Cardiac muscle cell (in vitro differentiated cells and primary cell): ENCODE data around the gene UBE2D1. TPM values are rescaled to one million over a fixed set of nuclear protein-coding genes. Genes with fewer than 3 reads are reported as not detected.
A peak's percentile ranks its signal among the peaks of the same experiment; 100 is the strongest.

Experiments used
- DNase-seq, 2 donors: peaks; one replicate each; pipeline versions ENCODE4 v3.0.0 to v3.0.0-alpha.2; 2010 to 2017; ENCODE audit warnings: low read depth in 1 of 2, low spot score in 1 of 2
- H3K27ac ChIP-seq: fragments of 200-600 bp; sonication (generic); 2 replicates; pipeline ENCODE4 v1.5.1; 2016
- H3K27me3 ChIP-seq: fragments of 200-600 bp; sonication (generic); 2 replicates; pipeline ENCODE4 v1.6.0; 2016; ENCODE audit warnings: control low read depth
- H3K36me3 ChIP-seq: fragments of 200-600 bp; sonication (generic); 2 replicates; pipeline ENCODE4 v1.5.1; 2016; ENCODE audit warnings: control low read depth
- H3K4me1 ChIP-seq: fragments of 200-600 bp; sonication (generic); 2 replicates; pipeline ENCODE4 v1.8.1; 2017; ENCODE audit warnings: low read depth, mild to moderate bottlenecking, mixed run types
- H3K4me3 ChIP-seq: fragments of 200-600 bp; sonication (generic); 2 replicates; pipeline ENCODE4 v1.5.1; 2016; ENCODE audit warnings: mild to moderate bottlenecking
- H3K9me3 ChIP-seq: fragments of 200-600 bp; sonication (generic); 2 replicates; pipeline ENCODE4 v1.5.1; 2017; ENCODE audit warnings: low read depth, mild to moderate bottlenecking, control low read depth
- polyA plus RNA-seq: library from polyadenylated mRNA; unstranded; fragments of >200 nt; fragmentation: Nextera tagmentation; extraction: Ambion mirVana; gene quantifications from 2 replicates; pipeline ENCODE4 v1.2.1, GENCODE V29; 2016
- total RNA-seq: library from RNA; depleted of rRNA; stranded (reverse); fragments of >200 nt; gene quantifications from 2 replicates; pipeline ENCODE4 v1.2.3, GENCODE V29; 2016
- TF ChIP-seq, protein P1 (sequence below): IDR thresholded peaks from 2 replicates; pipeline ENCODE4 v1.5.1; 2012; ENCODE audit warnings: low read depth, mild to moderate bottlenecking, low read length

Gene UBE2D1
- total and polyA plus RNA-seq, 2 experiments from 2014 or later: 12.6 to 27.4 TPM

DNA sequence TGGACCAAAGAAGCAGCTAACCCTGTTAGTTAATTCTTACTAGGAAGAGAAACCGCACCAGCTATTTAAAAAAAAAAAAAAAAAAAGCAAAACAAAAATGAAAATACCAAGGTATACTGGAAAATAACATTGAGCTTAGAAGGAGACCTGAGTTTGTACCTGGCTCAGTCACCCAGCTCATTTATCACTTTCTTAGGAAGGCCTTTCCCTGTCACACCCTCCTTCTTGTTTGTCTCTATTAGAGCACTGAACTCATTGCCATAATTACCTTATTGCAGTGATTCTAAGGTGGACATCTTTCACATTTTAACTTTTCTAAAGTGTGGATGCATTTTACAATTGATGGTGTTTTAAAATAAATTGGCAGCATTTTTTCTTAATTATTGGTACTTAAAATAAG lies 24.1 kb downstream of the UBE2D1 start:
- TF ChIP-seq, protein P1, sequence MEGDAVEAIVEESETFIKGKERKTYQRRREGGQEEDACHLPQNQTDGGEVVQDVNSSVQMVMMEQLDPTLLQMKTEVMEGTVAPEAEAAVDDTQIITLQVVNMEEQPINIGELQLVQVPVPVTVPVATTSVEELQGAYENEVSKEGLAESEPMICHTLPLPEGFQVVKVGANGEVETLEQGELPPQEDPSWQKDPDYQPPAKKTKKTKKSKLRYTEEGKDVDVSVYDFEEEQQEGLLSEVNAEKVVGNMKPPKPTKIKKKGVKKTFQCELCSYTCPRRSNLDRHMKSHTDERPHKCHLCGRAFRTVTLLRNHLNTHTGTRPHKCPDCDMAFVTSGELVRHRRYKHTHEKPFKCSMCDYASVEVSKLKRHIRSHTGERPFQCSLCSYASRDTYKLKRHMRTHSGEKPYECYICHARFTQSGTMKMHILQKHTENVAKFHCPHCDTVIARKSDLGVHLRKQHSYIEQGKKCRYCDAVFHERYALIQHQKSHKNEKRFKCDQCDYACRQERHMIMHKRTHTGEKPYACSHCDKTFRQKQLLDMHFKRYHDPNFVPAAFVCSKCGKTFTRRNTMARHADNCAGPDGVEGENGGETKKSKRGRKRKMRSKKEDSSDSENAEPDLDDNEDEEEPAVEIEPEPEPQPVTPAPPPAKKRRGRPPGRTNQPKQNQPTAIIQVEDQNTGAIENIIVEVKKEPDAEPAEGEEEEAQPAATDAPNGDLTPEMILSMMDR: no peak
- no peaks in the 10 kb centered on the region for H3K4me1 ChIP-seq
- no peak overlapping the region for H3K27ac ChIP-seq
- H3K4me3 ChIP-seq: no peak overlapping the region
- peaks cover 2% of the 10 kb centered on the region for H3K36me3 ChIP-seq
- no peaks in the 10 kb centered on the region for H3K27me3 ChIP-seq
- no peaks in the 10 kb centered on the region for H3K9me3 ChIP-seq
- DNase-seq: no peak

- DNase-seq: no peak
- no peak overlapping the region for H3K27ac ChIP-seq
- H3K27me3 ChIP-seq: no peaks in the 10 kb centered on the region
- H3K9me3 ChIP-seq: no peaks in the 10 kb centered on the region
- TF ChIP-seq, protein P1: no peak
- H3K4me3 ChIP-seq: no peak overlapping the region
- H3K4me1 ChIP-seq: no peaks in the 10 kb centered on the region
- peaks cover 2% of the 10 kb centered on the region for H3K36me3 ChIP-seq
Observed at GRCh38 chr10:58359541-58359940, 24.7 kb downstream of the UBE2D1 start.

DNA sequence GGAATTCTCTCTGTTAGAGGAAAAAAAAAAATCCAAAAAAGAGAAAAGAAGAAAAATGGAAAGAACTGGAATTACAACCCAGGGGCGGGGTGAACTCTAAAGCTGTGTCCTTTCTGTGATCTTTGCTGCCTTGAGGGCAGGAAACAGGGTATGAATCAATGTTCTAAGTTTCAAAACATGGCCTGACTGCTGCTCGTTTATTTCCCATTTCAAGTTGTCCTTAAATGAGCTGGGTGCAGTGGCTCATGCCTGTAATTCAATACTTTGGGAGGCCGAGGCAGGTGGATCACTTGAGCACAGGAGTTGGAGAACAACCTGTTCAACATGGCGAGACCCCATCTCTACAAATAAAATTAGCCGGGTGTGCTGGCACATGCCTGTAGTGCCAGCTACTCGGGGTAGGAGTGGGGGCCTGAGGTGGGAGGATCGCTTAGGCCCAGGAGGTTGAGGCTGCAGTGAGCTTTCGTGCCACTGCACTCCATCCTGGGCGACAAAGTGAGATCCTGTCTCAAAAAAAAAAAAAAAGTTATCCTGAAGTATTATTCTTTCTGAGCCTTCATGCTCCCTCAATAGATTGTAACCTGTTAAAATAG lies 25.7 kb downstream of the UBE2D1 start:
- H3K36me3 ChIP-seq: peaks cover 2% of the 10 kb centered on the region
- H3K4me3 ChIP-seq: no peak overlapping the region
- no peak overlapping the region for H3K27ac ChIP-seq
- DNase-seq: no peak
- no peaks in the 10 kb centered on the region for H3K27me3 ChIP-seq
- TF ChIP-seq, protein P1: no peak
- no peaks in the 10 kb centered on the region for H3K9me3 ChIP-seq
- no peaks in the 10 kb centered on the region for H3K4me1 ChIP-seq

DNA sequence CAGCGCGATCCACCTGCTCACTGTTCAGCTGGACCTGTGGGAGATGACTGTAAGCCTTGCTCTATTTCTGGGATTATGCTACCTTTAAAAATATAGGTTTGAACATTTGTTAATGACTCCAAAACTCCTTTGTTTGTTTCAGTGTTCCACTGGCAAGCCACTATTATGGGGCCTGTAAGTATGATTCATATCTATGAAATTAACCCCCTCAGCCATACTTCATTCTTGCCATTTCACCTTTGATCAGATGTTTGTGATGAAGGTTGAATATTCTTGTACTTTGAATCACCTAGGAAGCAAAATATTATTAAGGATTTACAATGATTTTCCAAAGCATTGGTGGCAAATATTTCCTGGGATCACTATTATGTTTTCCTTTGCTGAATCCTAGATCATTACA lies 26.5 kb downstream of the UBE2D1 start:
- TF ChIP-seq, protein P1: no peak
- Histone ChIP-seq H3K27ac (no peak overlapping the region), H3K27me3 (no peaks in the 10 kb centered on the region), H3K36me3 (peaks cover 2% of the 10 kb centered on the region), H3K4me1 (no peaks in the 10 kb centered on the region), H3K4me3 (no peak overlapping the region), H3K9me3 (no peaks in the 10 kb centered on the region)
- DNase-seq: no peak

DNA sequence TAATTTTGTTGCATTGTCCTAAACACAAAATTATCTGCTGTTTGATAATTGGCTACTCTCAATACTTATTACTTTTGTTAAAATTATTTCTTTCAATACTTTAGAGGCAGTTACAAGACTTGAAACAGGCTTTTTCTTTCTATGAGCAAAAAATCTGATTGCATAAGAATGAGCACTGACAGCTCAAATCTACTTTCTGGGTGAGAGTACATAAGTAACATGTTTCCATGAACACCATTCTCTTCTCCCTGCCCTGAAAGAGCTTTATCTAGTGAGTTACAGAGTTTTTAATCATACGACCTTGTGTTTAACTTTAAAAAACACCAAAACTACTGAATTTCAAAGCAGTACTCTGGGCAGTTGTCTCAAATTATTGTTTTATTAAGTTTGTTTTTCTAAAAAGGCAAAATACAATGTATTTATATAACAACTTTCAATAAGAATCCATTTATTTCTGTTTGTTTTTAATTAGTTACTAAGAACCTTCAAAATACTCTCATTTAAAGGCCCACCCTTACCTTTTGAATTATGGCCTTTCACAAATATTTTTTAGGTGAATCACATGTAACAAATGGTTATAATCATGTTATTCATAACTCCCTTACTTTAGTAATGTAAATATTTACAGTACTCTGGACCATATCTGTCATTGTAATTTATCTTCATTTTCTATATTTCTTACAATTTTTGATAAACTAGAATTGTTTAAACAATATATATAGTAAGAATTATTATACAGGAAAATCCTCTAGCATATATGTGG lies 27.4 kb downstream of the UBE2D1 start:
- Histone ChIP-seq H3K27me3 (no peaks in the 10 kb centered on the region), H3K27ac (no peak overlapping the region), H3K4me3 (no peak overlapping the region), H3K9me3 (no peaks in the 10 kb centered on the region), H3K4me1 (no peaks in the 10 kb centered on the region), H3K36me3 (peaks cover 2% of the 10 kb centered on the region)
- DNase-seq: peak in 1 of 2 donors; percentile 45
- TF ChIP-seq, protein P1: no peak
